Uterus (tissue), 4 donors: ENCODE results near the gene TDRD3. TPM values are rescaled to one million over a fixed set of nuclear protein-coding genes. Genes with fewer than 3 reads are reported as not detected.

Experiments
- DNase-seq, 2 donors: peaks; one replicate each; pipeline ENCODE4 v3.0.0-alpha.2; 2019 to 2020
- H3K27ac ChIP-seq, 2 donors: fragments of 200-600 bp; sonication (generic); 1 replicate in 1 of 2; 2 replicates in 1 of 2; pipeline ENCODE4 v1.5.1; 2016 to 2018
- H3K27me3 ChIP-seq, 2 donors: fragments of 200-600 bp; sonication (generic); one replicate each; pipeline ENCODE4 v1.5.1; 2018 to 2019; ENCODE audit warnings: control low read depth in 1 of 2
- H3K36me3 ChIP-seq, 2 donors: fragments of 200-600 bp; sonication (generic); one replicate each; pipeline ENCODE4 v1.5.1; 2019; ENCODE audit warnings: control low read depth in 1 of 2
- H3K4me1 ChIP-seq, 2 donors: fragments of 200-600 bp; sonication (generic); one replicate each; pipeline ENCODE4 v1.5.1; 2018 to 2019; ENCODE audit warnings: control low read depth in 1 of 2
- H3K4me3 ChIP-seq, 2 donors: fragments of 200-600 bp; sonication (generic); 1 replicate in 1 of 2; 2 replicates in 1 of 2; pipeline ENCODE4 v1.5.1; 2018 to 2019; ENCODE audit warnings: mild to moderate bottlenecking in 1 of 2
- H3K9me3 ChIP-seq, 2 donors: fragments of 200-600 bp; sonication (generic); one replicate each; pipeline ENCODE4 v1.5.1; 2019; ENCODE audit warnings: control low read depth in 1 of 2
- POLR2A ChIP-seq, 2 donors: fragments of 450-650 bp; IDR thresholded peaks; one replicate each; pipeline ENCODE4 v1.6.1; 2016; ENCODE audit warnings: antibody characterized with exemption in 2 of 2, mild to moderate bottlenecking in 1 of 2, moderate library complexity in 1 of 2
- intact Hi-C: fragments of 100-400 bp; cut with DNase I; formaldehyde crosslinking; loops from one replicate; pipeline ENCODE4 v1.15.1; 2023; ENCODE audit warnings: low total_unique reads
- total RNA-seq, 4 donors: library from RNA; depleted of rRNA in 3 of 4; stranded (reverse); fragments of >200 nt in 3 of 4; gene quantifications; one replicate each; pipeline versions ENCODE4 v1.1.0 to v1.2.4, GENCODE V29; 2014 to 2023
- TF ChIP-seq, protein P1 (sequence below), 4 experiments: fragments of 200-600 bp in 2 of 4; fragments of 450-650 bp in 2 of 4; sonication (generic) in 2 of 4; IDR thresholded peaks; one replicate each; pipeline ENCODE4 v1.5.1; 2016 to 2019; ENCODE audit warnings: antibody characterized with exemption in 4 of 4, mild to moderate bottlenecking in 2 of 4, moderate library complexity in 1 of 4
- donor health status: DM: yes; HTN: yes; CAD: no.

Gene TDRD3
- total RNA-seq, 4 donors from 2014 or later = 18.2 to 76.8 (median 48.4) TPM

DNA sequence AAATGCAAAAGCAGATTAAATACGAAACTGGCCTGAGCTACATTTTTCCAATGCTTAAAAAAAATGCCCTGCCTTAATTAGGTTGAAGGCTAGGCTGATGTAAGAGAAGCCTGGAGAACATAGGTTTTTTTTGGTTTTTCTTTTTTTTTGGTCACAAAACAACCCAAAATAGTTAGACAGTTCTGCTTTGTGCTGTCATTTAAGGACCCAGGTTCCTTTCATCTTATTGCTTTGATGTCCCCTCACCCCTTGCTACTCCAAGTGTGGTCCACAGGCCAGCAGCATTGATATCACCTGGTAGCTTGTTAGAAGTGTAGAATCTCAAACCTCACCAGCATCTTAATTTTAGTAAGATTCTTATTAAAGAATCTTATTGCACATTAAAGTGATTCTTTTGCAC, 14.4 kb downstream of the TDRD3 start:
- Histone ChIP-seq H3K4me1 (no peaks in the 10 kb centered on the region), H3K36me3 (no peaks in the 10 kb centered on the region), H3K27me3 (no peaks in the 10 kb centered on the region), H3K4me3 (no peak overlapping the region), H3K27ac (no peak overlapping the region), H3K9me3 (no peaks in the 10 kb centered on the region)
- DNase-seq = no peak
- intact Hi-C loops = no loop called here
- TF ChIP-seq, protein P1, sequence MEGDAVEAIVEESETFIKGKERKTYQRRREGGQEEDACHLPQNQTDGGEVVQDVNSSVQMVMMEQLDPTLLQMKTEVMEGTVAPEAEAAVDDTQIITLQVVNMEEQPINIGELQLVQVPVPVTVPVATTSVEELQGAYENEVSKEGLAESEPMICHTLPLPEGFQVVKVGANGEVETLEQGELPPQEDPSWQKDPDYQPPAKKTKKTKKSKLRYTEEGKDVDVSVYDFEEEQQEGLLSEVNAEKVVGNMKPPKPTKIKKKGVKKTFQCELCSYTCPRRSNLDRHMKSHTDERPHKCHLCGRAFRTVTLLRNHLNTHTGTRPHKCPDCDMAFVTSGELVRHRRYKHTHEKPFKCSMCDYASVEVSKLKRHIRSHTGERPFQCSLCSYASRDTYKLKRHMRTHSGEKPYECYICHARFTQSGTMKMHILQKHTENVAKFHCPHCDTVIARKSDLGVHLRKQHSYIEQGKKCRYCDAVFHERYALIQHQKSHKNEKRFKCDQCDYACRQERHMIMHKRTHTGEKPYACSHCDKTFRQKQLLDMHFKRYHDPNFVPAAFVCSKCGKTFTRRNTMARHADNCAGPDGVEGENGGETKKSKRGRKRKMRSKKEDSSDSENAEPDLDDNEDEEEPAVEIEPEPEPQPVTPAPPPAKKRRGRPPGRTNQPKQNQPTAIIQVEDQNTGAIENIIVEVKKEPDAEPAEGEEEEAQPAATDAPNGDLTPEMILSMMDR (IDR thresholded peaks at IDR 0.05) = no peak
- TF ChIP-seq POLR2A (IDR thresholded peaks at IDR 0.05) = no peak

DNA sequence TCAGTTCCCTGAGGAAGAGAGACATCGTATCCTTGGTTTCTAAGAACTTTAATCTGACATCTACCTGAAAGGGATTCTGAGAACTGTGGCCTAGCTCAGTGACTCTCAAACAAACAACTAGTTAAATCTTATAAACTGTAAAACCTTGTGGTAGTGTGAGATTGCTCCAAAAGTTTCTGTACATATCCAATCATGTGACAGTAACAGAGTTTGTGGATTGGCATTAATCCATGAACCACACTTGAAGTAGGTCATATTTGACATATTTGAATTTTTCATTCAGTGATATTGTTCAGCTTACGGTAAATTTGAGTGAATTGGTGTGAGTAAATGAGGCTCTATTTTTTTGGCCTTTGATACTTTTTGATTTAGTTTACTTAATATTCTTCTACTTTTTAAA, 15.0 kb downstream of the TDRD3 start:
- Histone ChIP-seq H3K9me3 (no peaks in the 10 kb centered on the region), H3K27me3 (no peaks in the 10 kb centered on the region), H3K27ac (no peak overlapping the region), H3K36me3 (no peaks in the 10 kb centered on the region), H3K4me1 (no peaks in the 10 kb centered on the region), H3K4me3 (no peak overlapping the region)
- intact Hi-C loops = no loop called here
- no peak for DNase-seq
- TF ChIP-seq, protein P1 (IDR thresholded peaks at IDR 0.05) = no peak
- no peak for TF ChIP-seq POLR2A (IDR thresholded peaks at IDR 0.05)

DNA sequence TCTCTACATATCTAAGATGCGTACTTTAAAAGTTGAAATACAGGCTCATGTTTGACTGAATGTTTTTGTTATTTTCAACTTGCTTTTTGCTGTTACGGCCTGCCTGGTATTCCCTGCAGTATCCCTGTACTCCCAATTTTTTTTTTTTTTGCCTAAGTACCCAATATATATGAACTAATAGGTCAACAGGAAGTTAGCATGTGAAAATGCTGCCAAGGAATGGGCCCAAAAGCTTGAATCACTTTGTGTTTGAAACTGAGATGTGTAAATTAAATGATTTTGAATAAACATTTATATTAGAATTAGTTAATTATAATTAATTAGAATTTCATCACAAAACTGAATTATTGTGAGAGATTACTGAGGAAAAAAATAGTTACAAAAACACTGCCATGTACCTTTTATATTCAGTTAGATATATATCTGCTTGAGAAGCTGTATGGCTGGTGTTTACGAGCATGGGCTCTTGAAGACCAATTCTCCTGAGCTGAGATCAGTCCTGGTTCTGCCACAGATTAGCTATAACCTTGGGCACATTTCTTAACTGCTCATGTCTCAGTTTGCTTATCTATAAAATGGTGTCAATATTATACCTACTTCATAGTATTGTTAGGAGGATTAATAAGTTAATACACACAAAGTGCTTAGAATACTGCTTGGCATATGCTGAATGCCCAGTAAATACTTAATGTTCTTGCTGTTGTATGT, 16.0 kb downstream of the TDRD3 start:
- intact Hi-C loops = no loop called here
- H3K27ac ChIP-seq = no peak overlapping the region

DNA sequence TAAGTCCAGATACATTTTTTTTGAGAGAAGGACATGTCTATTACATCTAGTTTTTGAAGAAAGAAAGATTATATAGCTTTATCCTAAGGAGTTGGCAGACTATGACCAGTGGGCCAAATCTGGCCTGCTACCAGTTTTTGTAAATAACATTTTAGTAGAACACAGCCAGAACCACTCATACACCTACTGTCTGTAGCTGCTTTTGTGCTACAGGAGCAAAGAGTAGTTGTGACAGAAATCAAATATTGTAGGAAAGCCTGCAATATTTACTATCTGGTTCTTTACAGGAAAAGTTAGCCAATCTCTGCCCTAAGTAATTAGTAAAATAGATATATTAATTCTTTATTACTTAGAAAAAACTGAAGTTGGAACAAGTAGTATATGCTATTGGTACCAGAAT, 17.2 kb downstream of the TDRD3 start:
- Histone ChIP-seq H3K27ac (no peak overlapping the region), H3K9me3 (no peaks in the 10 kb centered on the region), H3K4me1 (no peaks in the 10 kb centered on the region), H3K27me3 (no peaks in the 10 kb centered on the region), H3K36me3 (no peaks in the 10 kb centered on the region), H3K4me3 (no peak overlapping the region)
- DNase-seq = no peak
- intact Hi-C loops = no loop called here
- TF ChIP-seq, protein P1 (IDR thresholded peaks at IDR 0.05) = no peak
- no peak for TF ChIP-seq POLR2A (IDR thresholded peaks at IDR 0.05)

More for the DNA sequence above, 16.0 kb downstream of the TDRD3 start:
- TF ChIP-seq POLR2A (IDR thresholded peaks at IDR 0.05) = no peak
- TF ChIP-seq, protein P1 (IDR thresholded peaks at IDR 0.05) = no peak
- no peaks in the 10 kb centered on the region for H3K27me3 ChIP-seq
- H3K4me3 ChIP-seq = no peak overlapping the region
- no peaks in the 10 kb centered on the region for H3K9me3 ChIP-seq
- DNase-seq = no peak
- no peaks in the 10 kb centered on the region for H3K4me1 ChIP-seq
- H3K36me3 ChIP-seq = no peaks in the 10 kb centered on the region

DNA sequence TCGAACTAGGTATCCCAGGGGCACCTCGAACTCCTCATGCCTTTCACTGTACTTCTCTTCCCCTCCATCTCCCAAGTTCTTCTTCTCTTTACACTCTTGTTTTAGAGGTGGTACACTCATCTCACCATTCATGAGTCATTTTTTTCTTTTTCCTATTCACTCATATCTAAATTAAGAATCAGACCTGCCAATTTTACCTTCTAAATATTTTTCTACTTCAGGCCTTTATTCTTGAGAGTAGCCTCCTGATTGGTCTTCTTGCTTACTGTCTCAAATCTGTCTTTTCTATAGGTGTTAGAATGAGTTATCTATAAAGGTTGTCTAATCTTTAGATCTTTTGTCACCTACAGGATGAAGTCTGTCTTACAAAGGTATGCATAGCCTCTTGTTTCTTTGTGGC, 20.7 kb downstream of the TDRD3 start:
- Histone ChIP-seq H3K4me3 (no peak overlapping the region), H3K27me3 (no peaks in the 10 kb centered on the region), H3K4me1 (no peaks in the 10 kb centered on the region), H3K36me3 (no peaks in the 10 kb centered on the region), H3K9me3 (no peaks in the 10 kb centered on the region), H3K27ac (no peak overlapping the region)
- intact Hi-C loops = no loop called here
- TF ChIP-seq, protein P1 (IDR thresholded peaks at IDR 0.05) = no peak
- no peak for TF ChIP-seq POLR2A (IDR thresholded peaks at IDR 0.05)
- no peak for DNase-seq
